Calu3 (cell line): ENCODE results near the gene KRT28. TPM values are rescaled to one million over a fixed set of nuclear protein-coding genes. Genes with fewer than 3 reads are reported as not detected.

Experiments
- BruUV-seq: library from RNA; stranded (reverse); fragments of 400-500 nt; replicated peaks from 2 replicates; lab custom pipeline; 2021; lab: Mats Ljungman, UMichigan
- CTCF ChIA-PET: fragments of 300-600 bp; sonication (Branson Sonifier 250); formaldehyde crosslinking; loops from one replicate; lab custom pipeline; 2022; ENCODE audit warnings: antibody characterized with exemption; lab: Charles Lee
- DNase-seq: peaks from one replicate; pipeline ENCODE4 v3.0.0; 2022
- H3K27ac Mint-ChIP-seq: one replicate; pipeline ENCODE4 v1.8.0; 2022; ENCODE audit warnings: mixed read lengths; ENCODE audit not compliant: unreplicated experiment
- H3K27me3 Mint-ChIP-seq: one replicate; pipeline ENCODE4 v1.8.0; 2022; ENCODE audit warnings: mixed read lengths; ENCODE audit not compliant: unreplicated experiment
- H3K36me3 Mint-ChIP-seq: one replicate; pipeline ENCODE4 v1.8.0; 2022; ENCODE audit warnings: mild to moderate bottlenecking, moderate library complexity, mixed read lengths; ENCODE audit not compliant: insufficient read depth, unreplicated experiment
- H3K4me1 Mint-ChIP-seq: one replicate; pipeline ENCODE4 v1.8.0; 2022; ENCODE audit warnings: mild to moderate bottlenecking, low read depth, mixed read lengths; ENCODE audit not compliant: unreplicated experiment
- H3K4me3 Mint-ChIP-seq: one replicate; pipeline ENCODE4 v1.8.0; 2022; ENCODE audit warnings: mild to moderate bottlenecking, low read depth, moderate library complexity, mixed read lengths; ENCODE audit not compliant: unreplicated experiment
- H3K9me3 Mint-ChIP-seq: one replicate; pipeline ENCODE4 v1.8.0; 2022; ENCODE audit warnings: low read depth, mixed read lengths; ENCODE audit not compliant: unreplicated experiment
- CTCF ChIP-seq: fragments of 200-600 bp; IDR thresholded peaks from one replicate; pipeline ENCODE4 v1.8.0; 2022; ENCODE audit warnings: antibody characterized with exemption; ENCODE audit not compliant: unreplicated experiment
- intact Hi-C: fragments of 100-400 bp; cut with micrococcal nuclease; formaldehyde crosslinking; loops from one replicate; pipeline ENCODE4 v1.10.0; 2022; ENCODE audit not compliant: unreplicated experiment
- total RNA-seq: library from RNA; stranded (reverse); gene quantifications from 2 replicates; pipeline ENCODE4 v1.2.3, GENCODE V29; 2022

Gene KRT28
- total RNA-seq, 1 experiment from 2014 or later: not detected

- Mint-ChIP-seq H3K4me3 (no peak overlapping the region), H3K4me1 (no peaks in the 10 kb centered on the region), H3K27me3 (peaks cover 72% of the 10 kb centered on the region), H3K9me3 (no peaks in the 10 kb centered on the region), H3K36me3 (no peaks in the 10 kb centered on the region), H3K27ac (no peak overlapping the region)
- TF ChIP-seq CTCF: no peak
- BruUV-seq: no TSS peak
- intact Hi-C loops: no loop called here
- no peak for DNase-seq
- CTCF ChIA-PET: interaction anchor here (0.5 to 1.6 kb wide), 8 partner anchors 12 to 704 kb away, joined by 3 to 8 read pairs (median 3); partner anchors contain the start of genes KRT222 and KRT25
Measured at GRCh38 chr17:40779181-40779909, 20.4 kb downstream of the KRT28 start.

GRCh38 chr17:40778461-40778860 lies 21.3 kb downstream of the KRT28 start:
- Mint-ChIP-seq H3K4me3 (no peak overlapping the region), H3K27me3 (peaks cover 69% of the 10 kb centered on the region), H3K36me3 (no peaks in the 10 kb centered on the region), H3K9me3 (no peaks in the 10 kb centered on the region), H3K4me1 (no peaks in the 10 kb centered on the region), H3K27ac (no peak overlapping the region)
- CTCF ChIA-PET: interaction anchor here (0.5 to 1.6 kb wide), 7 partner anchors 11 to 912 kb away, joined by 3 read pairs; partner anchors contain the start of gene KRT25
- no peak for TF ChIP-seq CTCF
- DNase-seq: no peak
- intact Hi-C loops: no loop called here
- BruUV-seq: no TSS peak

GRCh38 chr17:40777971-40778370 lies 21.8 kb downstream of the KRT28 start:
- no TSS peak for BruUV-seq
- no peaks in the 10 kb centered on the region for H3K36me3 Mint-ChIP-seq
- H3K4me1 Mint-ChIP-seq: no peaks in the 10 kb centered on the region
- TF ChIP-seq CTCF: no peak
- intact Hi-C loops: no loop called here
- CTCF ChIA-PET: interaction anchor here (0.6 to 1.8 kb wide), 7 partner anchors 11 to 912 kb away, joined by 3 to 5 read pairs (median 3); no protein-coding TSS in a partner anchor
- peaks cover 68% of the 10 kb centered on the region for H3K27me3 Mint-ChIP-seq
- no peak overlapping the region for H3K4me3 Mint-ChIP-seq
- DNase-seq: no peak
- H3K27ac Mint-ChIP-seq: no peak overlapping the region
- no peaks in the 10 kb centered on the region for H3K9me3 Mint-ChIP-seq

DNA sequence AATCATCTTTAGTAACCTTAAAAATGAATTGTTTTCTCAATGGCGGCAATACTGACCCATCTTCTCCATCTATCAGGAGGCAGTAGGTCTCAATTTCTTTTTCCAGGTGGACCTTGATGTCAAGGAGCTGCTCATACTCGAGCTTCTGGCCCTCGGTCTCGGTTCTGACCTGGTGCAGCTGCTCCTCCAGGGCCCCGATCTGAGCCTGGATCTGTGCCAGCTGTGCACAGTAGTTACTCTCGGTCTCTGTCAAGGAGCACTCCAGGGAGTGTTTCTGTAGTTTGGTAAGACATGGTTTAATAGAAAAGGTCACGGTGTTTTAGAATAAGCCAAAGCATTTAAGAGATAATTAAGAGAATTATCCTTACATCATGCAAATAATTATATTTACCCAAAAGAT lies 22.3 kb downstream of the KRT28 start:
- intact Hi-C loops: no loop called here
- no peaks in the 10 kb centered on the region for H3K4me1 Mint-ChIP-seq
- H3K9me3 Mint-ChIP-seq: no peaks in the 10 kb centered on the region
- CTCF ChIA-PET: interaction anchor here (0.6 to 1.8 kb wide), 9 partner anchors 8 to 911 kb away, joined by 3 to 5 read pairs (median 3); no protein-coding TSS in a partner anchor
- H3K36me3 Mint-ChIP-seq: no peaks in the 10 kb centered on the region
- BruUV-seq: no TSS peak
- no peak overlapping the region for H3K27ac Mint-ChIP-seq
- peaks cover 68% of the 10 kb centered on the region for H3K27me3 Mint-ChIP-seq
- no peak overlapping the region for H3K4me3 Mint-ChIP-seq
- TF ChIP-seq CTCF: no peak
- no peak for DNase-seq
